Skin of body (tissue), 2 donors: ENCODE results near the gene PLPPR1. TPM values are rescaled to one million over a fixed set of nuclear protein-coding genes. Genes with fewer than 3 reads are reported as not detected.
A peak's percentile ranks its signal among the peaks of the same experiment; 100 is the strongest.

Experiments
- DNase-seq: peaks from one replicate; lab custom pipeline; 2025; lab: John Stamatoyannopoulos, UW
- total RNA-seq: library from RNA; depleted of rRNA; stranded (reverse); fragments of >200 nt; gene quantifications from one replicate; pipeline ENCODE4 v1.2.3, GENCODE V29; 2014

The PLPPR1 gene
- total RNA-seq, 1 donor from 2014 or later, result 1.5 TPM

- DNase-seq, result no peak
Measured at GRCh38 chr9:101201630-101202029, 173.1 kb downstream of the PLPPR1 start.

- no peak for DNase-seq
Measured at GRCh38 chr9:101209670-101210069, 181.1 kb downstream of the PLPPR1 start.

- no peak for DNase-seq
Measured at GRCh38 chr9:101212661-101213060, 184.1 kb downstream of the PLPPR1 start.

- DNase-seq, result no peak
Measured at GRCh38 chr9:101219030-101219429, 190.5 kb downstream of the PLPPR1 start.

GRCh38 chr9:101220341-101220740 lies 191.8 kb downstream of the PLPPR1 start:
- DNase-seq, result no peak

- peak; percentile 42 for DNase-seq
Measured at GRCh38 chr9:101225271-101225670, 196.7 kb downstream of the PLPPR1 start.

- no peak for DNase-seq
Measured at GRCh38 chr9:101226161-101226560, 197.6 kb downstream of the PLPPR1 start.

GRCh38 chr9:101226803-101227202 lies 198.3 kb downstream of the PLPPR1 start:
- DNase-seq, result no peak

- DNase-seq, result no peak
Measured at GRCh38 chr9:101229606-101230005, 201.1 kb downstream of the PLPPR1 start.

GRCh38 chr9:101232405-101232977 lies 204.0 kb downstream of the PLPPR1 start:
- DNase-seq, result no peak

- DNase-seq, result no peak
Measured at GRCh38 chr9:101235105-101235866, 206.8 kb downstream of the PLPPR1 start.

GRCh38 chr9:101242651-101243050 lies 214.1 kb downstream of the PLPPR1 start:
- DNase-seq, result no peak

GRCh38 chr9:101246691-101247090 lies 218.2 kb downstream of the PLPPR1 start:
- no peak for DNase-seq

- no peak for DNase-seq
Measured at GRCh38 chr9:101247297-101247696, 218.8 kb downstream of the PLPPR1 start.

GRCh38 chr9:101254733-101255433 lies 226.4 kb downstream of the PLPPR1 start:
- DNase-seq, result no peak

GRCh38 chr9:101264727-101265126 lies 236.2 kb downstream of the PLPPR1 start:
- no peak for DNase-seq

GRCh38 chr9:101265261-101265660 lies 236.7 kb downstream of the PLPPR1 start:
- DNase-seq, result no peak

GRCh38 chr9:101268426-101268825 lies 239.9 kb downstream of the PLPPR1 start:
- no peak for DNase-seq

- DNase-seq, result no peak
Measured at GRCh38 chr9:101269591-101270283, 241.2 kb downstream of the PLPPR1 start.

- DNase-seq, result no peak
Measured at GRCh38 chr9:101270302-101270701, 241.8 kb downstream of the PLPPR1 start.

GRCh38 chr9:101271102-101271501 lies 242.6 kb downstream of the PLPPR1 start:
- no peak for DNase-seq
